NOMO-1 (cell line): ENCODE results near the gene IPO13.

ENCODE experiments used
- DNase-seq, 2 experiments: peaks; one replicate each; lab custom pipeline; 2025; ENCODE audit not compliant: unreplicated experiment in 2 of 2; lab: John Stamatoyannopoulos, UW

IPO13 gene

DNA sequence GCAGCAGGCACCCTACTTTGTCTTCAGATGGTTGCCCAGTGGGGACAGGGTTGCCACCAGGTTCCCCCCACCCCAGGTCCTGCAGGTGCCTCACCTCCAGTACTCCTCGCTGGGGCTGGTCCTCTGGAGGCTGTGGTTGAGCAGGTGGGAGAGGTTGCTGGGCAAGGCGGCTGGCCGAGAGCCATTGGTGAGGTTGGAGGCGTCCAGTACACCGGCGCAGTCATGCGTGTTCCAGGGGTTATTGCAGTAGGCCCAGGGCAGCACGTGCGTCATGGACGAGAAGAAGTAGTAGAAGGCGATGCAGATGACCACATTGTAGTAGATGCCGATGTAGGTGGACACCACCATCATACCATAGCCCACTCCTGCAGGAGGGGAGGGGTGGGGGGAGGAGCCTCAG lies 61.5 kb downstream of the IPO13 start:
- no peak for DNase-seq

GRCh38 chr1:44010935-44011471 lies 64.3 kb downstream of the IPO13 start:
- no peak for DNase-seq

- no peak for DNase-seq
Observed at GRCh38 chr1:44012404-44012803, 65.7 kb downstream of the IPO13 start.

- no peak for DNase-seq
Observed at GRCh38 chr1:44012941-44013609, 66.3 kb downstream of the IPO13 start.

- no peak for DNase-seq
Observed at GRCh38 chr1:44013949-44014348, 67.2 kb downstream of the IPO13 start.

DNA sequence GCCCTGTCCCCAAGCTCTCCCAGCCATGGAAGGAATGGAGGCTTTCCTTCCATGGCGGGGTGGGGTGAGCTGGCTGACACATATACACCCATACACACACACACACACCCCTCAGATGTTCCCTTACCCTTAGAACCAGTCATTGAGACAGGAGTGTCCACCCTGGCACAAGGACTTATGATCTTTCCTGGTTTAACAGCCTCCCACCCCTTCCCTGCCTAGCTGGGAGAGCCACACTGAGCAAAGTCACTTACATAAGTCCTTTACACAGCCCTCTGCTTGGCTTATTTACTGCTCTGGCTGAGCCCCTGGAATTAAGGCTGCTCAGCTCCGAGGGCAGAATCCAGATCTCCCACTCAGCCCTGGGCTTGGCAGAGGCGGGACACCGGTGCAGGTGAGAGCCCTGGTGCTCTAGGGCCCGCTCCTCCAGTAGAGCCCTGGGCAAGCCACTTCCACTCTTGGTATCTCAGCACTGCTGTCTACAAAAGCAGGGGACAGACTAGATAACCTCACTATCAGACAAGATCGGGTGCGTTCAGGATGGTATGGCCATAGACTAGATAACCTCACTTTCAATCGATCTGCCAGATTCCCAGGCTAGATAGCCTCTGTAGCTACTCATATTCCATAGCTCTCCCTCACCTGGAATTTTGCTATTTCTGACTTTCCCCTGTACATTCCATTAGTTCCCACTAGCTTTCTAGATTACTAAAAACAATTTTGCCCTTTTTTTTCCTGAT lies 67.8 kb downstream of the IPO13 start:
- DNase-seq, result no peak

DNA sequence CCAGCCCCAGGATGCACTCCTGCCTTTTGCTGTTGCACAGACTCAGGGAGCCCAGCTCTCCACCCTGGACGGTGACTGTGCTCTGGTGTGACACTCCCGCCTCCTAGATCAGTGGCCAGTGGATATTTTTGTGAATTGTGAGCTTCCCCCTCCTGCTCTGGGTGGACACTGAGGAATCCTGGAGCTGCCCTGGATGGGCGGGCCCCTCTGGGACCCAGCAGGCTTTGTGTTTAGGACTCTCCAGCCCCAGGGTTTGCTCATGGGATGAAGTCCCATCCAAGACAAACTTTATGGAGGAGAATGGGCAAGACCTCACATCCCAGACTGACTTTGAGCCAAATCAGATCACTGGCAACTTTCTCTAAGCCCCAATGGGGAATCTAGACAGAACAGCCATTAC lies 68.5 kb downstream of the IPO13 start:
- no peak for DNase-seq

- DNase-seq, result no peak
Observed at GRCh38 chr1:44016041-44016889, 69.5 kb downstream of the IPO13 start.

DNA sequence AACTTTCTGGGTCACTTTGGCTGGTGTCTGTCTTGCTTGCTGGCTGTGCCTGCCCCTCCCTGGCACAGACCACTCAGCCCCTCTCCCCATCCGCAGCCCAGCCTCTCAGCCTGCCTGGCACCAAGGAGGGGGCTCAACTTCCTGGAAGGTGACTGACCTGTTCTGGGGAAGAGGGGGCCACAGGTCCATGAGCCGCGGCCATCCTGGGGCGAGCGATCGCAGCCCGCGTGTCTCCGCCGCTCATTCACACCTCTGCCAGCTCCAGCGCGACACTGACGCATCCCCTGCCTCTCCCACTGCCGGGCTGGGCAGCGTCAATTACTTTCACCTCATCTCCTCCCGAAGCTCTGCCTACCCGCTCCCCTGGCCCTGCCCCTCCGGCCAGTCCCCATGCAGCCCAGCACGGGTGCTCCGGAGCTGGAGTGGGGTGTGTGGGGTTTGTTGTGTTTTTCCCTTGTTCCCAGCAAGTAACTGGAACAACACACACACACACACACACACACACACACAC lies 70.2 kb downstream of the IPO13 start:
- no peak for DNase-seq
